ENCODE data around the gene ITPA.
"Not testable (repeated sequence)": the region's sequence is repeated elsewhere in the genome, so short reads cannot be mapped to it uniquely, and the experiment has no call there.

ITPA gene

GRCh38 chr20:3193806-3194616, 15.3 kb upstream of the ITPA start:
- no peak overlapping the region for H3K4me3 ChIP-seq (ENCODE audit: low read length)
- DNase-seq (ENCODE audit: low read depth, low spot score), result no peak

- DNase-seq (ENCODE audit: low read depth, low spot score), result no peak
- H3K4me3 ChIP-seq (ENCODE audit: low read length), result no peak overlapping the region
These were observed 14.5 kb upstream of the ITPA start for GRCh38 chr20:3194617-3195280.

GRCh38 chr20:3195590-3196237, 13.6 kb upstream of the ITPA start:
- H3K4me3 ChIP-seq (ENCODE audit: low read length), result no peak overlapping the region
- DNase-seq (ENCODE audit: low read depth, low spot score), result no peak

- no peak overlapping the region for H3K4me3 ChIP-seq (ENCODE audit: low read length)
- DNase-seq (ENCODE audit: low read depth, low spot score), result no peak
These were observed 10.1 kb upstream of the ITPA start for GRCh38 chr20:3199206-3199605.

GRCh38 chr20:3199976-3200755, 9.1 kb upstream of the ITPA start:
- H3K4me3 ChIP-seq (ENCODE audit: low read length), result no peak overlapping the region
- DNase-seq (ENCODE audit: low read depth, low spot score), result no peak

- DNase-seq (ENCODE audit: low read depth, low spot score), result no peak
- H3K4me3 ChIP-seq (ENCODE audit: low read length), result peak overlapping the region; percentile 96
These were observed 6.4 kb upstream of the ITPA start for GRCh38 chr20:3202965-3203314.

- no peak for DNase-seq (ENCODE audit: low read depth, low spot score)
- H3K4me3 ChIP-seq (ENCODE audit: low read length), result peak overlapping the region; percentile 96
These were observed 5.8 kb upstream of the ITPA start for GRCh38 chr20:3203315-3204123.

GRCh38 chr20:3204124-3204794, 5.0 kb upstream of the ITPA start, which contains the start of gene DDRGK1:
TSS of gene DDRGK1 (minus strand) at chr20:3204682. CDS start at chr20:3204627, 55 bp downstream.
- peak; percentile 73 for DNase-seq (ENCODE audit: low read depth, low spot score)
- H3K4me3 ChIP-seq (ENCODE audit: low read length), result peak within 1 kb of the TSS; percentile 96

- H3K4me3 ChIP-seq (ENCODE audit: low read length), result peak overlapping the region; percentile 78
- no peak for DNase-seq (ENCODE audit: low read depth, low spot score)
These were observed 477 bp upstream of the ITPA start for GRCh38 chr20:3208786-3209256.

- peak overlapping the region; percentile 78 for H3K4me3 ChIP-seq (ENCODE audit: low read length)
- DNase-seq (ENCODE audit: low read depth, low spot score), result no peak
These were observed 634 bp downstream of the ITPA start for GRCh38 chr20:3209946-3210317.

- no peak for DNase-seq (ENCODE audit: low read depth, low spot score)
- H3K4me3 ChIP-seq (ENCODE audit: low read length), result peak overlapping the region; percentile 78
These were observed 1.0 kb downstream of the ITPA start for GRCh38 chr20:3210346-3210745.

- DNase-seq (ENCODE audit: low read depth, low spot score), result no peak
- no peak overlapping the region for H3K4me3 ChIP-seq (ENCODE audit: low read length)
These were observed 3.9 kb downstream of the ITPA start for GRCh38 chr20:3213226-3213625.

- DNase-seq (ENCODE audit: low read depth, low spot score), result not testable (repeated sequence)
These were observed 6.1 kb downstream of the ITPA start for GRCh38 chr20:3215359-3215917.

GRCh38 chr20:3218307-3218988, 9.2 kb downstream of the ITPA start:
- DNase-seq (ENCODE audit: low read depth, low spot score), result peak; percentile 29

More at GRCh38 chr20:3215359-3215917, 6.1 kb downstream of the ITPA start:
- H3K4me3 ChIP-seq (ENCODE audit: low read length), result not testable (repeated sequence)

GRCh38 chr20:3221398-3222226, 12.3 kb downstream of the ITPA start:
- no peak for DNase-seq (ENCODE audit: low read depth, low spot score)
- H3K4me3 ChIP-seq (ENCODE audit: low read length), result no peak overlapping the region

More at GRCh38 chr20:3218307-3218988, 9.2 kb downstream of the ITPA start:
- no peak overlapping the region for H3K4me3 ChIP-seq (ENCODE audit: low read length)
